ENCODE data around the gene IQSEC1.

The IQSEC1 gene

DNA sequence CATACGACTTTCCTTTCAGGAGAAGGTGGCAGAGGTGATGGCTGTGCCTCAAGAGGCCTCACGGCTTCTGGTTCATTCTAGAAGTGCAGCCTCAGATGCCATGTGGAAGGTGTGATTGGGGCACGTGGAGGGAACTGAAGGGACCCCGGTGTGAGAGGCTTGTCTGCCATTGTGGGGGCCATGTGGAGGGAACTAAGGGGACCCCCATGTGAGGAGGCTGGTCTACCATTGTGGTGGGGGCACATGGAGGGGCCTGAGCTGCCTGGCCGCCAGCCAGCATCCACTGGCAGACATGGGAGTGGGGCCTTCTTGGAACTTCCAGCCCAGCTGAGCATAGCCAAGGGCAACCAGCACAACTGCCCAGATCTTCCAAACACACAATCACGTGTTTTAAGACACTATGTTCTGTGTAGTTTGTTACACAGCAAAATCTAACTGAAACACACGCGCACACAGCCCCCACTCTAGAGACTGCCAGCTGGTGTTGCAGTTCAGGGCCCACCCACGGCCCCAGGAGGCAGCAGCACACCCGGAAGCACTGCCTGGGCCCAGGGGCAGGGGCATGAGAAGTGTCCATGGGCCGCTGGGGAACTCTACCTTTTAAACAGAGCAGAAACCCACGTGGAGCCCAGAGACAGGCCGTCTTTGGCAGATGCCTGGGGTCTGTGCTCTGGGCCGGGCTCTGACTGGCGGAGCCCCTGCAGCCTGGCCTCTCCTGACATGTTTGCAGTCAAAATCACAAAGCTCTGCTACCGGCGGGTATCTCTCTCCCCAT is 66.8 kb downstream of the IQSEC1 start:
- DNase-seq (ENCODE audit: low read depth), result no peak
- TF ChIP-seq, protein P1, sequence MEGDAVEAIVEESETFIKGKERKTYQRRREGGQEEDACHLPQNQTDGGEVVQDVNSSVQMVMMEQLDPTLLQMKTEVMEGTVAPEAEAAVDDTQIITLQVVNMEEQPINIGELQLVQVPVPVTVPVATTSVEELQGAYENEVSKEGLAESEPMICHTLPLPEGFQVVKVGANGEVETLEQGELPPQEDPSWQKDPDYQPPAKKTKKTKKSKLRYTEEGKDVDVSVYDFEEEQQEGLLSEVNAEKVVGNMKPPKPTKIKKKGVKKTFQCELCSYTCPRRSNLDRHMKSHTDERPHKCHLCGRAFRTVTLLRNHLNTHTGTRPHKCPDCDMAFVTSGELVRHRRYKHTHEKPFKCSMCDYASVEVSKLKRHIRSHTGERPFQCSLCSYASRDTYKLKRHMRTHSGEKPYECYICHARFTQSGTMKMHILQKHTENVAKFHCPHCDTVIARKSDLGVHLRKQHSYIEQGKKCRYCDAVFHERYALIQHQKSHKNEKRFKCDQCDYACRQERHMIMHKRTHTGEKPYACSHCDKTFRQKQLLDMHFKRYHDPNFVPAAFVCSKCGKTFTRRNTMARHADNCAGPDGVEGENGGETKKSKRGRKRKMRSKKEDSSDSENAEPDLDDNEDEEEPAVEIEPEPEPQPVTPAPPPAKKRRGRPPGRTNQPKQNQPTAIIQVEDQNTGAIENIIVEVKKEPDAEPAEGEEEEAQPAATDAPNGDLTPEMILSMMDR (conservative IDR thresholded peaks at IDR 0.05; ENCODE audit: low read depth, low read length), result no peak
- no peak overlapping the region for H3K4me3 ChIP-seq (ENCODE audit: low read depth, low read length)

DNA sequence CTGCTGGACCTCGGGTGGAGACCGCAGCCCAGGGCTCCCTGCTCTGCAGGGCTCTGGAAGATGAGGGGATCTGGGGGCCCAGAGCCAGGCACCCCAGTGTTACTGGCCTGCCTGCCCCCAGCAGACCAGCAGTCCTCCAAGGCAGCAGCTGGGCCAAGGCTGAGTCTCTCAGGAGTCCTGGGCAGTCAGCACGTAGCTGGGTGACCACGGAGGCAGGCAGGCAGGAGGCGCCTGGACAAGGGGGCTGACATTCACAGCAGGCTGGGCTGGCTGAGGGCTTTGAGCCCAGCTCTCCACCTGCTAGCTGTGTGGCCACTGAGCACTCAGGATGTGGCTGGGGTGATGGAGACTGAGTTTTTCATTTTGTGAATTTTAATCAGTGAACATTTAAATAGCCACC is 67.9 kb downstream of the IQSEC1 start:
- no peak overlapping the region for H3K4me3 ChIP-seq (ENCODE audit: low read depth, low read length)
- TF ChIP-seq, protein P1 (conservative IDR thresholded peaks at IDR 0.05; ENCODE audit: low read depth, low read length), result no peak
- no peak for DNase-seq (ENCODE audit: low read depth)

DNA sequence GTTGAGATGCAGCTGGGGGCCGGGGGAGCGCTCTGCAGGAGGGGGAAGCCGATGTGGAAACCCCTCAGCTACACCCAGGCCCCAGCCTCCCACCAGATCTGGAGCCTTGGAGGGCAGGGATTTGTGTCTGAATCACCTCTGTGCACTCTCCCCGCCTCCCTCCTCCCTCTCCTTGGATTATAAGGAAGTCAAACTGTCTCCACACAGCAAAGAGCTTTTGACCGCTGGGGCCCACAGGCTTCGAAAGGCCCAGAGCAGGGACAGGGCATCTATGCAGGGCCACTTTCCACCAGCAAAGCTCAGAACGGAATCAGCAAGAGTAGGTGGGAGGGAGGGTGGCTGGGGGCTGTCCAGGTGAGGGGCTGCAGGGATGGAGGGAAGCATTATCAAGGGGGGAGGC is 68.9 kb downstream of the IQSEC1 start:
- no peak for DNase-seq (ENCODE audit: low read depth)
- TF ChIP-seq, protein P1 (conservative IDR thresholded peaks at IDR 0.05; ENCODE audit: low read depth, low read length), result no peak
- H3K4me3 ChIP-seq (ENCODE audit: low read depth, low read length), result no peak overlapping the region

DNA sequence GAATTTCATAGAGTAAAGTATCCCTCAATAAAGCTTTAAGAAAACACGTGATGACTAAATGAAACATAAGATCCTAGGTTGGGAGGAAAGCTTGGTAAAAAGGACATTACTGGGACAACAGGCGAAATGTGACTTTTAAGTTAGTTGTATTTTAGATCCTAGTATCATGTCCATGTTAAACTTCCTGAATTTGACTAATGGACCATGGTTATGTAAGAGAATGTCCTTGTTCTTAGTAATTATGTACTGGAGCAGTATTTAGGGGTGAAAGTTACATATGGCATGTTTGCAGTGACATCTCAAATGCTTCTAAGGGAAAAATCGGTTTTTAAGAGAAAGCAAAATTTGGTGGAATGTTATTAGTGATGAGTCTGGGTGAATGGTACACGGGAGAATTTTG is 69.6 kb downstream of the IQSEC1 start:
- TF ChIP-seq, protein P1 (conservative IDR thresholded peaks at IDR 0.05; ENCODE audit: low read depth, low read length), result no peak
- DNase-seq (ENCODE audit: low read depth), result no peak
- H3K4me3 ChIP-seq (ENCODE audit: low read depth, low read length), result no peak overlapping the region

DNA sequence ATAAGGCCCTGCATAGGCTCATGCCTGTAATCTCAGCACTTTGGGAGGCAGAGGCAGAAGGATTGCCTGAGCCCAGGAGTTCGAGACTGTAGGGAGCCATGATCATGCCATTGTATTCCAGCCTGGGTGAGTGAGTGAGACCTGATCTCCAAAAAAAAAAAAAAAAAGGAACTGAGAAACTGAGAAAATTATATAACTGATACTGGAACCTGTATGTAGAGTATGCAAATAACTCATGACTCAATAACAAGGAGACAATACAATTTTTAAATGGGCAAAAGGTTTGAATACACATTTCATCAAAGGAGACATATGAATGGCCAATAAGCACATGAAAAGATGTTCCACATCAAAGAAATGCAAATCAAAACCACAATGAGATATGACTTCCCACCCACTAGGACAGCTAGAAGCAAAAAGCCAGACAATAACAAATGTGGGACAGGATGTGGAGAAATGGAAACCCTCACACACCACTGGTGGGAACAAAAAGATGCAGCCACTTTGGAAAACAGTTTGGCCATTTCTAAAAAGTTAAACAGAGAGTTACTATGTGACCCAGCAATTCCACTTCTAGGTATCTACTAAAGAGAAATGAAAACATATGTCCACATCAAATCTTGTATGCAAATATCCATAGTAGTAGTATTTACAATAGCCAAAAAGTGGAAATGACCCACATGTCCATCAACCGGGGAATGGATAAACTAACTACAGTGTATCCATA is 70.7 kb downstream of the IQSEC1 start:
- TF ChIP-seq, protein P1 (conservative IDR thresholded peaks at IDR 0.05; ENCODE audit: low read depth, low read length), result no peak
- no peak for DNase-seq (ENCODE audit: low read depth)
- no peak overlapping the region for H3K4me3 ChIP-seq (ENCODE audit: low read depth, low read length)

DNA sequence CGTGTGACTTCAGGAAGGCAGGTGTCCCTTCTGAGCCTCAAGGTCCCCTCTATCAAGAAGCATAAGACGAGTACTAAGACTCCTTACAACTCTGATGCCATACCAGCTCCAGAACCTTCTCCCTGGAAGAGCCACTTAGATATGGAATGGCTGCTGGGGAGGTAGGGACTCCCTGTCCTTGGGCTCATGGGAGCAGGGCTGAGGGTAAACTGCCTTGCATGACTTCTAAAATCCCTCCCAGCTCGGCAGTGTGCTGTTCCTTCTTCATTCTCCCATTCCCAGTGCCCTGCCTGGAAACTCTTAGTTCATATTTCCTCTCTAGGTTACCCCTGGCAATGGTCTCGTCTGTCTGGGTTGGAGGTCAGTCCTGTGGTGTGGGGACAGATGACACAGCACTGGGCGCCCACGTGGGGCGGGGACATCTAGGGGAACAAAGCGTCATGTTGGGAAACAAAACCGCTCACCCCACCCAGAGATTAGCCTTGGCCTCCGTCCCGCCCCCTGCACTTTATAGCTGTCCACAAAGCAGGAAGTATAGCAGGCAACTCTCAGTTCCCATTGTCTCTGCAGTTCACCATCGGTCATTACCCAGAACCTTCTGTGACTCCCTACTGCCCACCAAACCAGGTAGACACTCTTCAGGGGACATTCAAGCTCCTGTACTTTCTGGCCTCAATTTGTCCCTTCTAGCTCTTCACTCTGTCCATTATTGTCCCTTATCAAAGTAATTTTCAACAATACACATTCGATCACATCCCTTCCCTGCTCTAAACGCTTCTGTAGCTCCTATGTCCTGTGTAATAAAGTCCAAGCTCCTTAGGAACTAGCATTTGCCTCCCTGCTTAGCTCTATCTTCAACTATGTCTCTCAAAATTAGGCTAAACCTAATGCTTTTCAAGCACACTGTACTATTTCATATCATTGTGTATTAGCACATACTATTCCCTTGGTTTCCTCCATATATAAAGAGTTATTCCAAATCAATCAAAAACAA is 73.8 kb downstream of the IQSEC1 start:
- no peak for DNase-seq (ENCODE audit: low read depth)
- TF ChIP-seq, protein P1 (conservative IDR thresholded peaks at IDR 0.05; ENCODE audit: low read depth, low read length), result no peak
- no peak overlapping the region for H3K4me3 ChIP-seq (ENCODE audit: low read depth, low read length)
